GM21360 (cell line): Measurements from ENCODE around the gene IKBKE.

Source experiments
- ATAC-seq: cut with Tn5 transposase; IDR thresholded peaks from one replicate; pipeline ENCODE4 v1.9.1; 2021; ENCODE audit warnings: mild to moderate bottlenecking, moderate library complexity; ENCODE audit not compliant: unreplicated experiment

Gene IKBKE

DNA sequence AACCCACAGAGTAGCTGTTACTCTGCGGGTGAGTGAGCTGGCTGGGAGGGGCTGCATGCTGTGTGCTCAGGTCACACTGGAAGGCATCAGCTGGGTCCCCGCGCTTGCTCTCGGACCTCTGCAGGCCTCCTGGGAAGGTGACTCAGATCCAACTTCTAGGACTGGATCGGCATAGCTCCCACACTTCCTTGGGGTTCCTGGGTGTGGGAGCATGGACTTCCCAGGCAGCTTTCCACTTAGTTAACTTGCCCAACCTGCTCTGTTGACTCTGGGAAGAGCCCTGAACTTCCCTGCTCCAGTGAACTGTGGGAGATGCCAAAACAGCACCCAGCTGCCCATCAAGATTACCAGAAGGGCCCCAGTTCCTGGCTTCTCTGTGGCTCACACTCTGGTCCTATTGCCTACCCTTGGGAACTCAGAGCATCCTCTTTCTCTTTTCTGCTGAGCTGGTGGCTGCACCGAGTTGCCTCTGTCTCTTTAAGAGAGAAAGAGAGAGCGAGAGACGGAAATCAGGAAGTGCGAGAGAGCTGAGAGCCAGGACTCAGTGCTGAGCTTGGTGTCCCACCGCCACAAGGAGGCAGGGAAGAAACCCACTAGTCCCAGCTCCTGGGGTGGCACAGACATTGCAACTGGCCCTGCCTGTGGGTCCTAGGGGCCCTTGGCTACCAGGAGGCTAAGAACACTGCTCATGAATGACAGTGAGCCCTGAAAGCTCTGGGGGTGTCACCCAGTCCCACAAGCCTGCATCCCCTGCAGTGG, at the start of gene IKBKE:
Gene IKBKE, plus strand, starts transcription at position 544 of the 759 bp plus-strand sequence. CDS start 2,752 bp downstream, outside the sequence.
- peak; percentile 35 for ATAC-seq

DNA sequence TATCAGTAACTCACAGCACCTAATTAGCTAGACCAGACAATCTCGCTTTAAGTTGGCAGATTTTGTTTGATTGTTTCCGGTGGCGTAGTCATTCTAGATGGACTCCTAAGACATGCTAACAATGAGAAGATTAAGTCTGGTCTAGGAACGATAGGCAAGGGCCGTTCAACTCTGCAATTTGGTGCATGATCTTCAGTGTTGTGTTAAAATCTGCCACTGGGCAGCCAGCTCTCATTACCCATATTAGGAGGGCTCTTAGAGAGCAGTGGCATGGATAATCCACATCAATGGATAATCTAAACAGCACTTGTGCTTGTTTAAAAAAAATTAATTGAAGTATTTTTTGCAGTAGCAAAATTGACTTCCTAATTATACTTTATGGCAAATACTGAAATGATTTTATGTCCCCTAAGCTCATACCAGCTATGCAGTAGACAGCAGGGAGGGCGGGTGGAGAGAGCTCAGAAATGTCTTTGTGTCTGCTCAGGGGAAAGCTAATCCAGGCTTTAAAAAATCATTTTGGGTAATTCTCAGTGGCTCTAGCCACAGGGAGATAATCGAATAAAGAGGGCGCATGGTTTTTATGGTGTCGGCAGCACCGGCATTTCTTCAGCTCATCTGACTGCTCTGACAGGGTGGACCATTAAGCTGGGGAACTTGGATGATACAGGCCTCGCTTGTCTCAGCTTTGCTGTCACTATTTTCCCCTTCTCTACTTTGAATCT, 48.5 kb upstream of the IKBKE start:
- no peak for ATAC-seq

DNA sequence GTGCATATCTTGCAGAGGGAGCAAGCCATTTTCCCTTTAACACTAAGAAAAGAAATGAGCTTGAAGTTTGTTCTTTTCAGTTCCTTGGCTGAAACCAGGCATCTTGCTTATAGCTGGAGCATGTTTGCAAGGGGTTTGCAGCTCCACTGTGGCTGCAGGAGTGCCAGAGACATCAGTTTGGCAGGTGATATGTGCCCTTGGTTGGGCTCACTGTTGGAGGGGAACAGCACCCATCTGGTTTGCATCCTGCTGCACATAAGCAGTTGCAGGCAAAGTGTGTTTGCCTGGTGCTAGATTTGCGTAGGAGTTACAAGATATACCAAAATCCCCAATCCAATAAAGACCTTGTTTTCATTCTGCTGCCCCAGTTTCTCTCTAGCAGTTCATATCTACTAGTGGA, 47.8 kb upstream of the IKBKE start:
- no peak for ATAC-seq

DNA sequence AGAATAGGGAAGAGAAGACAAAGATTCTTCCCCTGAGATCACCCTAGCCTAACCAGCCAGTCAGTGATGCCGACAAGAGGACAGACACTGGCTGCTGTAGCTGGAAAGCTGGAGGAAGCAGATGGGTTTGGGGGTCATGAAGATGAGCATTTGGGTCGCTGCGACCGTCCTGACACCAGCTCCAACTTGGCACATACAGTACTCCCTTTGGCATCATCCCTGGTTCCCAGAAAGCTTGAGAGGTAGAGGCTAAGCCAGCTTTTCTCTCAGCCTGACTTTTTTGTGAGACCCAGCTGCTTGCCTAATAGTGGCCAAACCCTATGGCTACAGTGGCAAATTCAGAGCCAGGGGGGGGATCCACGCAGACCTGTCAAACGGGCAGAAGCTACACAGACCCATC, 43.0 kb upstream of the IKBKE start:
- ATAC-seq = no peak

DNA sequence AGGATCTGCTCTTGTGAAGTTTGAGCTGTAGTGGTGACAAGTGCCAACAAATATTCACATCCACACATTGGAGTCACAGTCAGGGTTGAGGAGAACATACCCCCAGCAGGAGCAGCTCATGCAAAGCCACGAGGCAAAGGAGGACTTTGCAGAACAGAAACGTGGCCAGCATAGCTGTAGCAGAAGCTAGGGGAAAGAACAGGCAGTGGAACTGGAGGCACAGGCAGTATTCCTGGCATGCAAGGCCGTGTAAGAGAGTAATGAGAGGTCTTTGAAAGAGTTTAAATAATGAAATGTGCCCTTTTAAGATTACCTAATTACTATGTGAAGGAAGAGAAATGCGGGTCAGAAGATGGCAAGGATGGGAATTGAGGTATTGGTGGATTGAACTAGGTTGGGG, 40.9 kb upstream of the IKBKE start:
- ATAC-seq = no peak

DNA sequence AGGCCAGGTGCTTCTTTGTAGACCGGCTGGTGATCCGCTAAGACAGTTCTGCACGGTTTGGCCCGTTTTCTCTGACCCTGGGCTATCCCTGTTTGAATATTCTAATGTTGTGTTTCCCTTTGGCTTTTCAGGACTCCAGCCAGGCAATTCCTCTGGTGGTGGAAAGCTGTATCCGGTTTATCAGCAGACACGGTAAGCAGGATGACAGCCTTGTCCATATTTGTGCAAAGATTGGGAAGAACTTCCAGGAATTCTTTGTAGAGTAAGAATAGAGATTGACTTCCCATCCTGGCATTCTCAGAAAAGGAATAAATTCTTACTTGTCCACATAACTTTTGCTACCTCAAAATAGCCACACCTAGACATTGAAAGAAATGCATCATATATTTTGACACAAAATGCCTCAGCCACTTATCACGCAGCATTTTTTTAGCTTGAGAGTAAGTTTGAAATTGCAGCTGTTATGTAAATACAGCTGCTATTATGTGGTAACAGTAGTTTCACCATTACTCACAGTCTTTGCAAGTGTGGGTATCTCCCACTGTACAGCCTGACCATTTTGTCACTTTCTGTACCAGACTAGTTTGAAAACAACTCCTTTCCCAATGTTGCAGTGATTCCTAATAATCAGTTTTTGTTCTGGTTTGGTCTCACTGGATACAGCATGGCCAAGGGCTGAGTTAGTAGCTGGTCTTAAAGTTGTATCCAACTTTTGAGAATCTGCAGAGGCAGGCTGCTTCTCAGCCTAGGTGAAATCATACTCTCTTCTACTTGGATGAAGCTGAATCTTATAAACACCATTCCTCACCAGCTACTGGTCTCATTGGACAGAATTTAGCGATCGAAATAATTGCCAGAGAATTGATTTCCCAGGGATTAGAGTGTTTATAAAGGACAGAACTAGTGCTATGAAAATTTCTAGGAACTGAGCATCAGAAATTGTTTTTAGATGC, 40.0 kb upstream of the IKBKE start:
- ATAC-seq = peak; percentile 89

DNA sequence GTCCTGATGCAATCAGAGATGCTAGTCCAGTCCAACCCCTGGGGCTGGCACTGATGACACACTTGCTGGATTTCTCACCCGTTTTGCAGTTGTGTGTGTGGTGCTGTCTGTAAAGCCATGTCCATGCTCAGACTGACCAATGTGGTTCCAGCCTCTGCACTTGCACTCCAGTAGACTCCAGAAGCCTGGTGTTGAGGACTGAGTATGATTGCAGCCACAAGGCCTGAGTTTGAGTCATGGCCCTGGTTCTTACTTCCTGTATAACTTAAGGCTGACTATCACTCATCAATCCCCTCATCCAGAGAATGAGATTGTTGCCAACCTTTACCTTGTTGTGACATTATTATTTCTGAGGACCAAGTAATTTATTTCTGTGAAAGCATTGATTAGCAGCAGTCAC, 34.8 kb upstream of the IKBKE start:
- ATAC-seq = no peak

DNA sequence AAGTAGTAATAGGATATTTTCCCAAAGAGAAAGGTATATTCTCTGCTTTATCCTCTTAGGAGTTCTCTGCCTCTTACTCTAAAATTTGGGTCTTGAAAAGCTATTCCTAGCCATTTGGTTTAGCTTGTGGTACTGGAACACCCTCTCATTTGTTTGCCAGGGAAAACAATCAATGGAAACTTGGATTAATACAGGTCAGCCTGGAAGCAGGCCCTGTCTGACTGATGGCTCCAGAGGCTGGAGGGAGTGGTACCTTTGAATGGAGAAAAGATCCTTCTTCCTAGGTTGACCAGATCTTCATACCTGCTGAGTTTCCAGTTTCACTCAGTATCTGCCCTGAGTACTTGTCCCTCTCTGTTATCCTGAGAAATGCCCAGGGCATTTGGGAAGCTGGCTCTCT, 31.7 kb upstream of the IKBKE start:
- no peak for ATAC-seq

DNA sequence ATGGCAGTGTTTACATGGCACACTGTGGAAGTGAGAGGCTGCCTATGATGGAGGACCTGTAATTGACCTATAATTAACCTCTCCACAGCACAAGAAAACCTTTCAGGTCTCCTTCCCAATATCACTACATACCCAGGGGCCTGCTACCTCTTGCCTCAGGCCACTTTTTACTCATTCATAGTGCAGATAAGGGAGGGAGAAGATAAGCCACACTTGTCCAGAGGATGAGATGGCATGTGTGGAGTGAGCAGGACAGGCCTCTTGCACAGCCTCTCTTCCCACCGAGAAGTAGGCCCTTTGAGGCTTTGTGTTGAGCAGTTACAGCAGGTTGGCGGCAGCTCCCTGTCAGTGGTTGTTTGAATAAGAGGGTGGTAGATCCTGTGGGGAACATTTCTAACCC, 31.1 kb upstream of the IKBKE start:
- ATAC-seq = no peak

DNA sequence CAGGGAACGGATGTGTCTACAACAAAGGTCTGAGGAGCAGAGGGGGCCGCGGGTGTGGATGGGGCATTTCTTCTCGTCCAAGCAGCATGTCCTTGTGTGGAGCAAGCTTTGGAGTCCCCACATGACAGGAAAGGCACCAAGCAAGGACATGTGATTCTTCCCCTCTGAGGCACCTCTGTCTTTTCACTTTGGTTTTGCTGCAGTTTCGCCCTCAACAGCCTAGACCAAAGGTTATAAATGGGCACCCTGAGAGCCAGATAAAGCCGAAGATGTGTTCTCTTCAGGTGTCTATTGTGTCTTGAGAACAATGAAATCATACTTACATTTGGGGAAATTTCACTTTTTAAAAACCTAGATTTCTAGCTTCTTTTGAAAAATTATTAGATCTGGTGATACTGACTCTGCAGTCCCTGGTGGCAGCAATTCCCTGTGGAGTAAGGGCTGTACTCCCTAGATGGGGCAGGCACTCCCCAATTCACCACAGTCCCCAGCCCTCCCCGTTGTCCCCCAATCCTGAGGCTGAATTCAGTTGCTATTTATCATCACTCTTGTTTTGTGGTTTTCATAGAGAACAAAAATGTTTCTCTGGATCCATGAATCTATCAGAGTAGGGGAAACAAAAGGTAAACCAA, 28.8 kb upstream of the IKBKE start:
- no peak for ATAC-seq

DNA sequence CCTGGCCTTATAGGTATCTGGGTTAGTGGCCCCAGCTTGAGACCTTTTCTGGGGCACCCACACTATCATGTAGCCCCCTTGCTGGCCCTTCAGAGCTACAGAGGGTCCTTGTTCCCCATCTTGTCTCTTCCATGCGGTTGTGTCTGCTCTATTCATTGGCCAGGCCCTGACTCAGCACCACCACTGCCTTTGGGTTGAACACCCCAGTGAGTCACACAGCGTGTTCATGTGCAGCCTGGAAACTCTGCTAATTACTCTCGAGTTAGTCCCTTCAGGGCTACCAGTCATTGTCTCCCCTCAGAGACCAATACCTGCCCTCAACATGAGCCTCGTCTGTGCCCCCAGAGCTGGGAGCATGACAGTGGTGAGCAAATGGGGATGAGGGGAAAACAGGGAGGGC, 28.2 kb upstream of the IKBKE start:
- no peak for ATAC-seq

DNA sequence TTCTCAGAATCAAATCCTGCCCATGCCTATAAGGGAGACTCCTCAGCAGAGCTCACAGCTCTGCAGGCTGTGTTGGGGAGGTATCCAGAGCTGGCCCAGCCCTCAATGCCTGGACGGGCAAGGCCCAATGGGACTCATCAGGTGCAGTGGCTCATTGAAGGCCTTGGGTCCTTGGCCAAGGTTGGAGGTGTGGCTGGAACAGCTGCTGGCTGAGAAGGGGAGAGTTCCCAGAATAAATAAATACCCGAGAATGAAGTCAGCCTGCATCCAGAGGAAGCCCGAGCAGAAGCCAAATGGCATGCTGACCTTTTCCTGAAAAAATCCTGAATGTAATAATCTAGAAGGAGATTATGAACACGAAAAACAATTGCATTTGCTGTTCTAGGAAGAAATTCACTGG, 25.2 kb upstream of the IKBKE start:
- ATAC-seq = no peak

DNA sequence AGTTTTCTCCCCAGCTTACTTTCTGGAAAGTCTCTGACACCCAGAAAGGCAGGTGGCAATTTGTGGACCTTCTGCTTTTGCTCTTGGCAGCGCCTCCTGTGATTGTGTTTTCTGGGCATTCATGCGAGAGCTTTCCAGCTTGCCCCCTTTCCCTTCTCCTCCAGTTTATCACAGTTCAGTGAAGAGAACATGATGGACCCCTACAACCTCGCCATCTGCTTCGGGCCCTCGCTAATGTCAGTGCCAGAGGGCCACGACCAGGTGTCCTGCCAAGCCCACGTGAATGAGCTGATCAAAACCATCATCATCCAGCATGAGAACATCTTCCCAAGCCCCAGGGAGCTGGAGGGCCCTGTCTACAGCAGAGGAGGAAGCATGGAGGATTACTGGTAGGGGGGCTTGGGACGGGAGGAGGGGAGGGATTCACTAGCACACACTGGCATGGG, 24.3 kb upstream of the IKBKE start:
- no peak for ATAC-seq

DNA sequence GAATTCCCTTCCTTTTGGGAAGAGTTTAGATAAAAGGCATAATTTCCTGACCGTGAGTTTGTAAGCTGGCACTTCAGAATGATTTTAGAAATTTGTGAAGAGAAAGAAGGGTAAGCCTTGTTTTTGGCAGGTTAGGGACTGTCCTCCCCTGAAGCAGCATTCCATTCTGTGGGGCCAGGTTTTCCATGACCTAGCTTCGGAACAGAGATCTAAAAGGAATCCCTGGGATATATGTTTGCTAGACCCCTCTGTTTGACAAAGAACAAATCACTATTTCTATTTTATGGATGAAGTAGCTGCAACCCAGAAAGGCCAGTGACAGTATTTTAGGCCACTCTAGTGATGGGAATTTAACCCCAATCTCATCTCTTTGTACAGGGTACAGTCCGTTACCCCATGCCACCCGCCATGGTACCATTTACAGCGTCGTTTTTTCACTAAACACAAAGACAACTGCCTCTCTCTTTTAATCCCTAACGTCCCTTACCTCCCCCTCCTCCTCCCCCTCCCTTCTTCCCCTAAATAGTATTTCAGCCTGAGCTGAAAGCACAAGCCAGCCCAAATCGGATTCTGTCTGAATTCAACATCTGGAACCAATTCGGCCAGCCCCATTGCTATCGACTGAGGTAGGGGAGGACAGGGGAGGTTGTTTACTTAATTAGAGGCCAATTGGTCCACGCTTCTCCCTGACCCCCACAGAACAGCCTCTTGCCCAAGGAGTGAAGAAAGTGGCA, 23.4 kb upstream of the IKBKE start:
- ATAC-seq = no peak

DNA sequence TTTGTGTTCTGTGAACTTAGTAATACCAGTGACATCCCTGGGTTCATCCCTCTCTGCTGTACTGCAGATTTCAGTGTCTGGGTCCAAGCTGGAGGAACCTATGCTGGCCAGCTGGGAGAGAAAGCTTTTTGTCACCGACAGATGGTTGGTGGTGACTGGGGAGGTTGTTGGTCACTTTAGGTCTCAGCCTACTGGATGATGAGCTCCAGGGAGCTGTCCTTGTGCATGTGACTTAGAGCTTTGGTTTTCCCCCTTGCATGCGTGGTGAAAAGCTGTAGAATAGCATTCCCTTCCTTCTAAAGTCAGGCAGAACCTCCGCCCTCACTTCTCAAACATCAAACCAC, 22.9 kb upstream of the IKBKE start:
- no peak for ATAC-seq

DNA sequence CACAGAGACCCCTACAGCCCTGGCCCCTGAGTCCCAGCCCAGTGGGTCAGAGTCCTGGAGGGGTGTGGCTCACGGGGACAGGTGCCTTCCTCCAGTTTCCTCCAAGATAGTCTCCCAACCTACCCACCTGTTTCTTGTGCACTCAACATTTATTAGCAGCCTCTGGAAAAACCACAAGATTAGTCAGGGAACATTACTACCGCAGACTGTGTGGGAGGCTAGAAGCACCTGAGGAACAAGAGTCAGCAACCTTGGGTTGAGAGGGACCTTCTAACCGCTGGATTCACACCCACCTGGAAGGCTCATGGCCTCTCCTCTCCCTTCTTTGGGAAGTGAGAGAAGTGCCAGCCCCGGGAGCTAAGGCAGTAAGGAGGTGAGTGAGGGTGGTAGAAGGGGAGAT, 22.5 kb upstream of the IKBKE start:
- no peak for ATAC-seq

DNA sequence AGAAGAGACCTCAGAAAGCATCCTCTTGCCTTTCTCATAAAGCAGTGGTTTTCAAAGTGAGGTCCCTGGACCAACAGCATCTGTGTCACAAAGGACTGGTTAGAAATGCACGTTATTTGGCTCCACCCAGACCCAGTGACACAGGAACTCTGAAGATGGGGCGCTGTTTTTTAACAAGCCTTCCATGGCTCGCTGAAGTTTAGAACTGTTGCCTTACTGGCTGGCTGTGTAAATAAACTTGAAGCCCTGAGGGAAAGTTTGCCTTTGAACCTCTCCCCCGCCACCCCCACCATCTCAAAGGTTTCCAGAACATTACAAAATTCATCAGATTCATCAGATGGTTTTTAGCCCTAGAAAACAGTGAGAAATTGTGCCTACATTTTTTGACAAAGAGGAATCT, 21.8 kb upstream of the IKBKE start:
- no peak for ATAC-seq

DNA sequence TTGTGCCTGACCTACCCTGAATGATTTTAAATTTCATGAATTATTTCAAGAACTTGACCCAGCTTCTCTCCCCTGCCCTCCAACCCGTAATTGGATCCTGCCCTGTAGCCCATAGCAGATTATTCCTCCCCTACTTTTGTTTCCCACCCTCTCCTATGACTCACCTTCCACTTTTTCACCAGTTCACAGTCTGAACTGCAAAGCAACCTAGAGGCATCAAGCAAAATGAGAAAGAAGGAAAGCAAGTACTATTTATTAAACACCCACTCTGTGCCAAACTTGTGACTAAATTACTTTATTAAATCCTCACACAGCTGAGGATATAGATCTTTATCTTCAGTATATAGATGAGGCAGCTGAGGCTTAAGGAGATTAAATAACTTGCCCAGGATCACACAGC, 20.7 kb upstream of the IKBKE start:
- no peak for ATAC-seq

DNA sequence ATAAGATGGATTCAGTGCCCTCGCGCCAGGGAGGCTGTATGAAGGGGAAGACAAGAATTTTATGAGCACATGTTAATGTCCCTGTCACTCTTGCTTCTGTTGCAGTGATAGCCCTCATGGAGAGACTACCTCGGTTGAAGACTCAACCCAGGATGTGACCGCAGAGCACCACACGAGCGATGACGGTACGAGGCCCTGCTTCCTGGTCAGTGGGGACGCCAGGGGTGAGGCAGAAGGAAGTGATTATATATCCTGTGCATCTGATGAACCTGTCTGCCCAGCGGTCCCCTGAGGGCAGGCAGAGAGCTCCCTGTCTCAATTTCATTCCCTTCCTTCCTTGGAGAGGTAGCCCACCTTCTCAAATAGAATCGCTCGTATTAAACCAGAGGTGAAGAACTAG, 20.0 kb upstream of the IKBKE start:
- ATAC-seq = no peak

DNA sequence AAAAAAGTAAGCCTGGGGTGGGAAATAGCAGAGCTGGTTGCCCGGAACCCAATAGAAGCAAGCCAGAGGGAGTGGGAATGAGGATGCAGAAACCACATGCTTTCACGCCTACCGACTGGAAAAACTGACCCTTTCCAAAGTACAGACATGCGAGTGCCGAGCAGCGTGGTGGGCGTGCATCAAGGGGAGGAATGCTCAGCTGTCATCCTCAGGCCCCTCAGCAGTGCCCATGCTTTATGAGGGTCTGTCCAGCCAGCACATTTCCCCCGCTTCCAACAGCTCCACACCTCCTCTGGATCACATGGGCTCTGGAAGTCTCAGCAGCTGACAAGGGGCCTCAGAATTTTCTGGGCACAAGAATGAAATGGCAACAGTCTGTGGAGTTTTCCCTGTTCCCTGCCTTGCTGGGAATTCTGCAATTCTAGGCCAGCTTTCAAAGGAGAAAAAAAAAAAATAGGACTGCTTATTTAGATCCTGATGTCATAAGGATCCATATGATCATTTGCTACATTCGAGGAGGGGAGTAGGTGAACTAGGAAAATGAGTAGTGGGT, 19.1 kb upstream of the IKBKE start:
- ATAC-seq = no peak
